ENCODE data around the gene NYNRIN.
A peak's percentile ranks its signal among the peaks of the same experiment; 100 is the strongest.

The NYNRIN gene

GRCh38 chr14:24399999-24400718 lies 1.4 kb downstream of the NYNRIN start:
- TF ChIP-seq CTCF (conservative IDR thresholded peaks at IDR 0.05; ENCODE audit: control insufficient read depth, insufficient read depth, low read depth, low read length): no peak
- DNase-seq (ENCODE audit: low read depth): no peak
- no peak overlapping the region for H3K4me3 ChIP-seq (ENCODE audit: control insufficient read depth, low read depth, low read length)

GRCh38 chr14:24401810-24402702 lies 3.3 kb downstream of the NYNRIN start:
- no peak for DNase-seq (ENCODE audit: low read depth)
- no peak for TF ChIP-seq CTCF (conservative IDR thresholded peaks at IDR 0.05; ENCODE audit: control insufficient read depth, insufficient read depth, low read depth, low read length)
- no peak overlapping the region for H3K4me3 ChIP-seq (ENCODE audit: control insufficient read depth, low read depth, low read length)

GRCh38 chr14:24403294-24403998 lies 4.6 kb downstream of the NYNRIN start:
- TF ChIP-seq CTCF (conservative IDR thresholded peaks at IDR 0.05; ENCODE audit: control insufficient read depth, insufficient read depth, low read depth, low read length): no peak
- no peak overlapping the region for H3K4me3 ChIP-seq (ENCODE audit: control insufficient read depth, low read depth, low read length)
- DNase-seq (ENCODE audit: low read depth): peak; percentile 30

GRCh38 chr14:24404814-24405213 lies 6.0 kb downstream of the NYNRIN start:
- no peak overlapping the region for H3K4me3 ChIP-seq (ENCODE audit: control insufficient read depth, low read depth, low read length)
- no peak for TF ChIP-seq CTCF (conservative IDR thresholded peaks at IDR 0.05; ENCODE audit: control insufficient read depth, insufficient read depth, low read depth, low read length)
- DNase-seq (ENCODE audit: low read depth): no peak

- DNase-seq (ENCODE audit: low read depth): no peak
- no peak for TF ChIP-seq CTCF (conservative IDR thresholded peaks at IDR 0.05; ENCODE audit: control insufficient read depth, insufficient read depth, low read depth, low read length)
- H3K4me3 ChIP-seq (ENCODE audit: control insufficient read depth, low read depth, low read length): no peak overlapping the region
These were observed 7.6 kb downstream of the NYNRIN start for GRCh38 chr14:24406416-24406815.

GRCh38 chr14:24407608-24408325 lies 9.0 kb downstream of the NYNRIN start:
- no peak for DNase-seq (ENCODE audit: low read depth)
- H3K4me3 ChIP-seq (ENCODE audit: control insufficient read depth, low read depth, low read length): no peak overlapping the region
- TF ChIP-seq CTCF (conservative IDR thresholded peaks at IDR 0.05; ENCODE audit: control insufficient read depth, insufficient read depth, low read depth, low read length): no peak

Data from fibroblast of mammary gland (primary cell).